ENCODE data around the gene ROR1. TPM values are rescaled to one million over a fixed set of nuclear protein-coding genes. Genes with fewer than 3 reads are reported as not detected.

The ROR1 gene
- total RNA-seq, 6 donors from 2014 or later = 19.7 to 39.8 (median 28.5) TPM

DNA sequence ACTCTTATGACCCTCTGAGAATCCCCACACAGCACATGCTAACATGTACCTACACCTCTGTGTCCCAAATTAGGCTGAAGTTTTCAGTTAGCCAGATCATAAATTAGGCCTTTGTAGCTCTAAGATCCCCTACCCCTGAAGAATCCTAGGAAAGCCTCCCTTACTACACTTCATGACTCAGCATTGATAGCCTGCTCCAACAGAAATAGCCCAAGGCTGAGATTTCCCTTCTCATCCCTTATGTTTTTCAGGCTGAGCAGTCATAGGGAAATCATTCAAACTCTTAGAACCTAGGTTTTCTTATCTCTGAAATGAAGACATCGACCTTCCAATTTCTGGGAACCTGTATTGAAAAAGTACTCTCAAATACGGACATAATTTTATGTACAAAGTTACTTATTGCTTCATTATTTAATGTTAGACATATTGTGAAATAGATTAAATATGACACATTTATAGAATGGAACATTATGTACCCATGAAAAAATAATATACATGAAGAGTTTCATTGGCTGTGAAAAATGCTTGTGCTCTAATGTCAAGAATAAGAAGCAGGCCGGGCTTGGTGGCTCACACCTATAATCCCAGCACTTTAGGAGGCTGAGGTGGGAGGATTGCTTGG is 307.2 kb downstream of the ROR1 start:
- H3K36me3 ChIP-seq = no peaks in the 10 kb centered on the region
- DNase-seq (no peak), ATAC-seq (ENCODE audit: low FRiP score in 2 of 2) (no peak)
- no peak for TF ChIP-seq EP300 (IDR thresholded peaks at IDR 0.05)
- TF ChIP-seq POLR2A (IDR thresholded peaks at IDR 0.05) = no peak
- TF ChIP-seq, protein P1, sequence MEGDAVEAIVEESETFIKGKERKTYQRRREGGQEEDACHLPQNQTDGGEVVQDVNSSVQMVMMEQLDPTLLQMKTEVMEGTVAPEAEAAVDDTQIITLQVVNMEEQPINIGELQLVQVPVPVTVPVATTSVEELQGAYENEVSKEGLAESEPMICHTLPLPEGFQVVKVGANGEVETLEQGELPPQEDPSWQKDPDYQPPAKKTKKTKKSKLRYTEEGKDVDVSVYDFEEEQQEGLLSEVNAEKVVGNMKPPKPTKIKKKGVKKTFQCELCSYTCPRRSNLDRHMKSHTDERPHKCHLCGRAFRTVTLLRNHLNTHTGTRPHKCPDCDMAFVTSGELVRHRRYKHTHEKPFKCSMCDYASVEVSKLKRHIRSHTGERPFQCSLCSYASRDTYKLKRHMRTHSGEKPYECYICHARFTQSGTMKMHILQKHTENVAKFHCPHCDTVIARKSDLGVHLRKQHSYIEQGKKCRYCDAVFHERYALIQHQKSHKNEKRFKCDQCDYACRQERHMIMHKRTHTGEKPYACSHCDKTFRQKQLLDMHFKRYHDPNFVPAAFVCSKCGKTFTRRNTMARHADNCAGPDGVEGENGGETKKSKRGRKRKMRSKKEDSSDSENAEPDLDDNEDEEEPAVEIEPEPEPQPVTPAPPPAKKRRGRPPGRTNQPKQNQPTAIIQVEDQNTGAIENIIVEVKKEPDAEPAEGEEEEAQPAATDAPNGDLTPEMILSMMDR (IDR thresholded peaks at IDR 0.05) = no peak
- TF ChIP-seq POLR2AphosphoS5 (IDR thresholded peaks at IDR 0.05) = no peak
- no peaks in the 10 kb centered on the region for H3K9me3 ChIP-seq
- no peak overlapping the region for H3K27ac ChIP-seq
- H3K27me3 ChIP-seq = no peaks in the 10 kb centered on the region
- no peak overlapping the region for H3K4me3 ChIP-seq
- WGBS, 2 donors = 90 to 91% methylated on average over 3 of the region's 3 CpGs
- H3K4me1 ChIP-seq = no peaks in the 10 kb centered on the region

DNA sequence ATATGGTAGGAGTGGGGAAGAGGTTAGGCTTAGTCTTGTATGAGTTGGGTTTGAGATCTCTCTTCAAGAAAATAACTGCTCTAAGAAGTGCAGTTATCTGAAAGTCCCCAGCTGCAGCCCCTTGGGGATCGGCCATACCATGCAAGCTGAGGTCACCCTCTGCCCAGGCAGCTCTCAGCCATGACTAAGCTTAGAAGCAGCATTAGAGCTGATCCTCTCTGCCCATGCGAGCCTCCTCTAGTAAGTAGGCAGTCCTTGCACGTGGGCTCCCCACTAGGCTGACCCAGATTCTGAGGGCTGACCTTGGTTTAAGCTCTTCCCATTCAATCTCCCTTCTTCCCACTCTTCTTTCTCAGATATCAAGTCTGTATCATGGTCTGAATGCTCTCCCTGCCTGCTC is 308.6 kb downstream of the ROR1 start:
- ATAC-seq (ENCODE audit: low FRiP score in 2 of 2) = no peak
- no peak for TF ChIP-seq EP300 (IDR thresholded peaks at IDR 0.05)
- TF ChIP-seq, protein P1 (IDR thresholded peaks at IDR 0.05) = no peak
- no peak for TF ChIP-seq POLR2AphosphoS5 (IDR thresholded peaks at IDR 0.05)
- no peak for TF ChIP-seq POLR2A (IDR thresholded peaks at IDR 0.05)
- H3K4me1 ChIP-seq = no peaks in the 10 kb centered on the region
- H3K9me3 ChIP-seq = no peaks in the 10 kb centered on the region
- no peaks in the 10 kb centered on the region for H3K36me3 ChIP-seq
- 68 to 84% methylated on average over 3 of the region's 3 CpGs for WGBS, 2 donors
- no peaks in the 10 kb centered on the region for H3K27me3 ChIP-seq
- no peak overlapping the region for H3K27ac ChIP-seq
- no peak for DNase-seq
- H3K4me3 ChIP-seq = no peak overlapping the region

DNA sequence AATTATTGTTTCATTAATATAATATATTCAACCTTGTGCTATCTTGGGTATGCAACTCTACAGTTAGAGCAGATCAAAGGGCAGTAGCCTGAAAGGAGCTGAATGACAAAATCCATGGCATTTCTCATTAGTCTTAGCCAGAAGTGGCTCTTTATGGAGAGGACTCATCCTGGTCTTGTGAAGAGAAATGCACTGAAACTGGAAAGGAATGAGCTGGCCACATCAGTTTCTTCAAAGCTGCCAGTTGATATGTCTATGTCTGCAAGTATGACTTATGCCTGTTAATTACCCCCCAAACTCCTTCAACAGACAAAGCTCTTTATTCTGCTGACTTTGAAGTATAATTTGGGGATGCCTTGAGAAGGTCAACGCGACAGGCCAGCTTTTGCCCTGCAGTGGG is 310.6 kb downstream of the ROR1 start:
- H3K4me3 ChIP-seq = no peak overlapping the region
- no peak for DNase-seq
- TF ChIP-seq, protein P1 (IDR thresholded peaks at IDR 0.05) = no peak
- no peak for TF ChIP-seq POLR2A (IDR thresholded peaks at IDR 0.05)
- no peak for TF ChIP-seq EP300 (IDR thresholded peaks at IDR 0.05)
- 85 to 95% methylated on average over 2 of the region's 2 CpGs for WGBS, 2 donors
- no peaks in the 10 kb centered on the region for H3K4me1 ChIP-seq
- H3K36me3 ChIP-seq = no peaks in the 10 kb centered on the region
- ATAC-seq (ENCODE audit: low FRiP score in 2 of 2) = no peak
- H3K9me3 ChIP-seq = no peaks in the 10 kb centered on the region
- no peak overlapping the region for H3K27ac ChIP-seq
- no peaks in the 10 kb centered on the region for H3K27me3 ChIP-seq

DNA sequence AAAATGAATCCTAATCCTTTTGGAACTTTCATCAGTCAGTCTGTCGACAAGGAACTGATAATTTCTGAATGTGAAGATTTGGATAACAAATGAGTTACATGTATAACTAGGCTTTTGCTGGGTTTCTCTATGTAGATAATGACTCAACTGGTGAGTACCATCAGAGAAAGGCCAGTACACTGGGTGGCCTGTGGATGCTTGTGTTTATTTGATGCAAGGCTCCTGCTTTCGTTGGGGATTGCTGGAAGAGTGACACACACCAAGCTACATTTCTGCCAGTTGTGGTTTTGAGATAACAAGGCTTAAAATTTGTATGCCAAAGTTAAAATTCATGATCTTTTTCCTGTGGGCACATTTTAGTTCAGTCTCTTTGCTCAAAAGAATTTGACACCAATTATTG is 314.0 kb downstream of the ROR1 start:
- Histone ChIP-seq H3K27ac (no peak overlapping the region), H3K4me1 (no peaks in the 10 kb centered on the region), H3K9me3 (no peaks in the 10 kb centered on the region), H3K4me3 (no peak overlapping the region), H3K36me3 (no peaks in the 10 kb centered on the region), H3K27me3 (no peaks in the 10 kb centered on the region)
- DNase-seq (no peak), ATAC-seq (ENCODE audit: low FRiP score in 2 of 2) (no peak)
- WGBS, 2 donors = 54 to 70% methylated on average over 2 of the region's 2 CpGs
- no peak for TF ChIP-seq EP300 (IDR thresholded peaks at IDR 0.05)
- TF ChIP-seq, protein P1 (IDR thresholded peaks at IDR 0.05) = no peak
- no peak for TF ChIP-seq POLR2A (IDR thresholded peaks at IDR 0.05)
- no peak for TF ChIP-seq POLR2AphosphoS5 (IDR thresholded peaks at IDR 0.05)

DNA sequence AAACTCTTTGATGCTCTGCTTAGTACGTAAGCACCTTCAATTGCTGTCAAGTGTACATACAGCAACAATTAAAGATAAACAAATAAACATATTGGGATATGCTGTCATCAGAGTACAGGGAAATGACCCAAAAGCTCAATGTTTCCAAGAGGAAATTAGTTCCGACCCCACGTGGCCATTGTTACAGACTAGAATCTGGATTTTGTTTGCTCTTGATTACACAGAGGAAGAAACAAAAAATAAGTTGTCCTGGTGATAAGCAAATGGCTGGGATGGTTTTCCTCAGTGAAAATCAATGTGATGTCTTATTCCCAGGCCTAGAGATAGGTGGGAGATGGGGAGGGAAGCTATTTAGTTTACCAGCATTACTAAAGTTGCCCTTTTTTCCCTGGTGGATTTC is 316.6 kb downstream of the ROR1 start:
- DNase-seq (no peak), ATAC-seq (ENCODE audit: low FRiP score in 2 of 2) (no peak)
- H3K9me3 ChIP-seq = no peaks in the 10 kb centered on the region
- no peaks in the 10 kb centered on the region for H3K36me3 ChIP-seq
- 69 to 74% methylated on average over 3 of the region's 3 CpGs for WGBS, 2 donors
- H3K27ac ChIP-seq = no peak overlapping the region
- H3K27me3 ChIP-seq = no peaks in the 10 kb centered on the region
- no peaks in the 10 kb centered on the region for H3K4me1 ChIP-seq
- TF ChIP-seq EP300 (IDR thresholded peaks at IDR 0.05) = no peak
- TF ChIP-seq, protein P1 (IDR thresholded peaks at IDR 0.05) = no peak
- no peak for TF ChIP-seq POLR2AphosphoS5 (IDR thresholded peaks at IDR 0.05)
- TF ChIP-seq POLR2A (IDR thresholded peaks at IDR 0.05) = no peak
- no peak overlapping the region for H3K4me3 ChIP-seq
